Erythroblast (primary cell): ENCODE data around the gene ATRIP.

Source experiments
- DNase-seq, 2 experiments: peaks; one replicate each; lab custom pipeline; 2025; lab: John Stamatoyannopoulos, UW
- GATA1 ChIP-seq: IDR thresholded peaks from 2 replicates; pipeline ENCODE4 v1.6.1; 2011; ENCODE audit warnings: low read depth, mild to moderate bottlenecking, control low read depth, low read length, moderate library complexity
- POLR2A ChIP-seq: IDR thresholded peaks from 2 replicates; pipeline ENCODE4 v1.6.1; 2011; ENCODE audit warnings: mild to moderate bottlenecking, low read length

The ATRIP gene

DNA sequence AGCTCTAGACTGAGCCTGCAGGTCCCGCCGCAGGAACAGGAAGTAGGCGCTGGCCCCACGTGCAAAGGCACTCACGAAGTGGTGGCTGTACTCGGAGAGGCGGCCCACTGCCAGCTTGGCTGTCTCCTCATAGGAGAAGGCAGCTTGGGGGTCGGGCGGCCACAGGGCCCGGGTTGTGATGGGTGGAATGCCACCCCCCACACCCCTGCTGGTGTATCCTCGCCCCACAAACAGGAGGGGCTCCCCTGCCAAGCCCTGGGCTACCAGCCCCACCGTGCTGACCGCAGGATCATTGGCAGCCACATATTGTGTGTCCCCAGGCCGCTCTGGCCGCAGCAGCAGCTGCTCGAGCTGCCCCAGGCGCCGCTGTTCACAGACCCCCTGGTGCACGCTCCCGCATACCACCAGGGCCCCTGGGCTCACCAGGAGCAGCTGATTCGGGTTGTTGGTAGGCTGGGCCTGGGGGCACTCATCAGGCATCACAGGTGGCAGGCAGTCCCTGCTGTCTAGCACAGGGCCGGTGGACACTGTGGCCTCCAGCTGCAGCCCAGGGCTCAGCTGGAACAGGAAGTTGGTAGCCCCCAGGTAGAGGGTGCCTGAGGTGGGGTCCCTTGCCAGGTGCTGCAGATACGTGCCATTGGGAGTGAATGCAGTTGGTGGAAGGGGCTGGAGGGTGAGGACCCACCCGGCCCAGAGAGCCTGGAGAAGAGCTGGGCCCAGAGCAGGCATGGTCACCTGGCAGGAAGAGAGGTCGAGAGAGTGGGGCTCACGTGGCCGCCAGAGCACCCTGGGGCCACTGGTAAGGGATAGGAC lies 22.4 kb upstream of the ATRIP start:
- TF ChIP-seq GATA1 (no peak), POLR2A (no peak)
- DNase-seq, result no peak

DNA sequence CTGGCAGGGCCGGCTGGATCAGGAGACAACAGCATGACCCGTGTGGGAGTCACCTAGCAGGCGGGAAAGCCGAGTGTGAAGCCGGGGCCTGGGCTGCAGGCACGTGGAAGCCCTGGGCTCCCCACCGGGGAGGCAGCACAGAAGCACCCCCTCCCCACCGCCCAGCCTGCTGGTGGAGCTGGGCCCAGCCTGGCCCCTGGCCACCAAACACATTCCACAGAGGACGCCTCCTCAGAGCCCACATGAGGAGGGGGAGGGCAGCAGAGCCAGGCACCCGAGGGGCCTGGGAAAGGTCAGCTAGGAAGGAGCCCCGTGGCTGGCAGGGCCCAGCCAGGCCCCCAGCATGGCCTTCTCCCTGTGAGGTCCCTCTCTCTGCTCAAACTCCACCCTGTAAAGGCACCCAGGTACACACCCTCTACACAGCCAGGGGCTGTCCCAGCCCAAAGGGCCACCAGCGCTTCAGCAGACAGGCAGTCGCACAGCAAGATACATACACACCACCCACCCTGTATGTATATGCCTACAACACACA lies 21.2 kb upstream of the ATRIP start:
- no peak for DNase-seq
- no peak for TF ChIP-seq GATA1
- TF ChIP-seq POLR2A, result no peak

- no peak for DNase-seq
- TF ChIP-seq GATA1, result no peak
- no peak for TF ChIP-seq POLR2A
Measured at GRCh38 chr3:48426401-48426909, 20.1 kb upstream of the ATRIP start.

DNA sequence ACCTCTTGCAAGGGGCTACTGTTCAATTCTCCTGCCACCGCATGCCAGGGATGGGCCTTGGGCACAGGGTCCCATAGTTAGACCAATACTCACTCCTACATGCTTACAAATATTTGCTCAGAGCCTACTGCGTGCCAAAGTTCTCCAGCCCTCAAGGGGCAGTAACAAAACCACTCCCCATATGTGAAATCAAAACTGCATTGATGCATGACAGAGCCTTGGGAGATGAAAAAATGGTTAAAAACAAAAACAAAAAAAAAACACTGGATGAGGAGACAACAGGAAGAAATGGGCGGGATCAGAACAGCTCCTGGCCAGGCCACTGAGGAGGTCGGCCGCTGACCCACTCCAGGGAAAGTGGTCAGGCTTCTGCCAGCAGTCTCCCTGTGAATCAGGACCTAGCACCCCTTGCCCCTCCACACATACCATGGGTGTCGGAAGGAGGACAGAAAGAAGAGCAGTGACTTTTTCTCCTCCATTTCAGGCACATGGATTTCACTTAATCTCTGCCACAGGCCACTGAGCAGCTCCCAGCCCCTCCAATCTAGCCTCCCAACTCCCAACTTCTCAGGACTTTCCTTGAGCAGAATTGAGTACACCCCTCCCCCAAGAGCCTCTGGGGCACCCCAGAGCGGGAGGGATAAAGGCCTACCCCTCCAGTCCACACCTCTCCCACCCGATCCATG lies 19.4 kb upstream of the ATRIP start:
- no peak for TF ChIP-seq GATA1
- no peak for TF ChIP-seq POLR2A
- no peak for DNase-seq

GRCh38 chr3:48427630-48427962 lies 18.9 kb upstream of the ATRIP start:
- TF ChIP-seq POLR2A (no peak), GATA1 (no peak)
- DNase-seq, result no peak

GRCh38 chr3:48428088-48428571 lies 18.4 kb upstream of the ATRIP start:
- no peak for DNase-seq
- TF ChIP-seq GATA1 (no peak), POLR2A (no peak)

DNA sequence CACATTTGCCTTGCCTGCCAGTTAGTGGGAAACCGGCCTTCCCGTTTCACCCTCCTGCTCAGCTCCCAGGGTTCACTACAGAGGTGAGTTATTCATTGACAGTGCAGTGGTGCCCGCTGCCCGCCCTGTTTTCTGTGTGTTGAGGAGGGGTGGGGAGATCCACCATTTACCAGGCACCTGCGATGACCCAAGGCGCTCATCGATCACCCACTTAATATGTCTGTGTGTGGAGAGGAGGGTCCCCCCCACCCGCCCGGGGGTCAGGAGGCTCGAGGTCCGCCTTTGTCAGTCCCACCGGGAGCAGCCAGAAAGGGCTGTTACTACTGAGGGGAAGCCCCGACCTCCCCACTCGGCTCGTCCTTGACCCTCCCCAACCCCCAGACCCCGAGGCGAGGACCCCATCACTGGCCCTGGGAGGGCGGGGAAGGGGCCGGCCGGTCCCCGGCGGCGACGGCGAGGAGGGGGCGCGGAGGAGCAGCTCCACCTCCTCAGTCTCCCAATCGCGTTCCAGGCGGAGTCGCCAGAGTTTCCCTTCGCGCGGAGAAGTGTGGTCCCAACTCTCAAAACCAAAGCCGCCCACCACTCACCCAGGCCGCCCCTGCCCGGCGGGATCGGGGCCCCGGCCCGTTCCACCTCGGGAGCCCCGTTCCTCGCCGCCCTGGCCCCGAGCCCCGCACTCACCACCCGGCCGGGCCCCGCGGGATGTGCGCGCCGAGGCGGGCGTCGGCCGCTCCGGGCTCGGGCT lies 17.8 kb upstream of the ATRIP start:
- DNase-seq, result no peak
- TF ChIP-seq POLR2A (no peak), GATA1 (no peak)

- TF ChIP-seq GATA1, result no peak
- no peak for TF ChIP-seq POLR2A
- peak; percentile 35 to 42 for DNase-seq
Measured at GRCh38 chr3:48429317-48429959, 17.1 kb upstream of the ATRIP start.

GRCh38 chr3:48429960-48430707 lies 16.4 kb upstream of the ATRIP start, which contains the start of gene PLXNB1:
Gene PLXNB1 (minus strand): TSS chr3:48430086. CDS start chr3:48424611, 5,475 bp downstream.
- no peak for DNase-seq
- no peak for TF ChIP-seq POLR2A
- no peak for TF ChIP-seq GATA1

GRCh38 chr3:48430708-48431101 lies 15.8 kb upstream of the ATRIP start:
- no peak for DNase-seq
- TF ChIP-seq POLR2A (no peak), GATA1 (no peak)

GRCh38 chr3:48431224-48432029 lies 15.1 kb upstream of the ATRIP start:
- no peak for DNase-seq
- no peak for TF ChIP-seq GATA1
- no peak for TF ChIP-seq POLR2A
